Measurements from ENCODE around the gene RNF213.

The RNF213 gene

DNA sequence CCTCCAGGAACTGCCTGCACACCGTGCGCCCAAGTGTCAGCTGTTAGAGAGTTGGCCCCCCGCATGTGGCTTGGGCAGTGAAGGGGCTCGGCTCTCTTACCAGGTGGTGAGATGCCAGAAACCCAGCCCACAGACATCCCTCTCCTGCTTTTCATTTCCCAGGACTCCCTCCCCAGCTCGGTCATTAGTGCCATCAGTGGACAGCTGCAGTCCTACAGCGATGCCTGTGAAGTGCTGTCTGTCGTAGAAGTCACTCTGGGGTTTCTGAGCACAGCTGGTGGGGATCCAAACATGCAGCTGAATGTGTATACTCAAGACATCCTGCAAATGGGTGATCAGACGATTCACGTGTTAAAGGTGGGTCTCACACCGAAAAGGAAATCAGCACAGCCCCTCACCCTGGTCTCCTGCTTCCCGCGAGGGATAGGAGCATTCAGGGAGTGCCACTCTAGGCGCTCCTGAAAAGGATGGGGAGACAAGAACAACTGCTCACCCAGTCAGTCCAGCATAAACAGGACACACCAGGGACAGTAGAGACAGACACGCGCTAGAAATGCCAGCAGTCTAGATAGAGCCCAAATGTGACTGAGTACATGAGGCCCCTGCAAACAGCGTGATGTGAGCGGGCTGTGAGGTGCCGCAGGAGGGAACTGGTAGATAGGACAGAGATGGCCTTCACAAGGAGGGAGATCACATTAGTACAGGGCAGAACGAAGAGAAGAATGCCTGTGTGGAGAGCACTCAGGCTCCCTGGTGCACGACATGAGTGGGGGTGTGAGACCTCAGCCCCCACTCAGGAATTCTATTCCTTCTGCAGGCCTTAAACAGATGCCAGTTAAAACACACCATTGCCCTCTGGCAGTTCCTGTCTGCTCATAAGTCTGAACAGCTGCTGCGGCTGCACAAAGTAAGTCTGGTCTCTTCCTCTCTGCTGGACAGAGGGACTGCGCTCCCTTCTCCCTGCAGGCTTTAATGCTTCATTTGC lies 128.7 kb downstream of the RNF213 start:
- Histone ChIP-seq H3K36me3 (ENCODE audit: insufficient read depth, insufficient read length, low read length) (peaks cover 91% of the 10 kb centered on the region), H3K4me1 (ENCODE audit: insufficient read depth, insufficient read length) (no peaks in the 10 kb centered on the region), H3K9me3 (ENCODE audit: insufficient read depth, low read length) (no peaks in the 10 kb centered on the region), H3K27me3 (ENCODE audit: insufficient read depth, insufficient read length) (no peaks in the 10 kb centered on the region), H3K9ac (ENCODE audit: insufficient read length, low read depth) (no peak overlapping the region), H3K4me3 (ENCODE audit: insufficient read length, low read depth) (no peak overlapping the region)
- no peak for DNase-seq (ENCODE audit: low read depth, low spot score)
- TF ChIP-seq YY1 (IDR thresholded peaks at IDR 0.05; ENCODE audit: insufficient read depth, insufficient read length) (no peak), SUZ12 (IDR thresholded peaks at IDR 0.05; ENCODE audit: extremely low read depth, insufficient read depth, insufficient read length) (no peak), ZNF274 (IDR thresholded peaks at IDR 0.05; ENCODE audit: low read depth, low read length) (no peak)

DNA sequence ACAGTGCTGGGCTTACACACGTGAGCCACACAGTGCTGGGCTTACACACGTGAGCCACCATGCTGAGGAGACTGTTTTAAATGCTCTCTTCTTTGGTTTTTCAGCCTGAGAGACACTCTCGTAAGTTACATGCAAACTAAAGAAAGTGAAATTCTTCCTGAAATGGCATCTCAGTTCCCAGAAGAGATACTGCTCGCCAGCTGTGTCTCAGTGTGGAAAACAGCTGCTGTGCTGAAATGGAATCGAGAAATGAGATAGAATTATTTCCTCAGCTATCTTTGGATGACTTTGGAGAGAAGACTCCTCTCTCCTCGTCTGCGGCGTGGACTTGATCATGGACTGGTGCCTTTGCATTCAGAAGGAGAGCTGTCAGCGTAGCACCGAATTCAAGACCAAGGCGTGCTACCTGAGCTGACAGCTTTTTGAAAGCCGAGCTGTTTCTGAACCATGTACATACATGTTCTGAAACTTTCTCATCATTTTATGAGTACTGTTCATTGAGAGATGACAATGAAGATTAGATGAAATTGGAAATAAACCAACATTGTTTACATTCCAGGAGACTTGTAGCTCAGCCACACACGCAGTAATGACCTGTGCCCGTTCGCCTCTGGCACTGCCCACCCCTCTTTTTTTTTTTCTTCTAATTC lies 132.7 kb downstream of the RNF213 start:
- TF ChIP-seq YY1 (IDR thresholded peaks at IDR 0.05; ENCODE audit: insufficient read depth, insufficient read length) (no peak), ZNF274 (IDR thresholded peaks at IDR 0.05; ENCODE audit: low read depth, low read length) (no peak), SUZ12 (IDR thresholded peaks at IDR 0.05; ENCODE audit: extremely low read depth, insufficient read depth, insufficient read length) (no peak)
- Histone ChIP-seq H3K36me3 (ENCODE audit: insufficient read depth, insufficient read length, low read length) (peaks cover 62% of the 10 kb centered on the region), H3K27me3 (ENCODE audit: insufficient read depth, insufficient read length) (no peaks in the 10 kb centered on the region), H3K9me3 (ENCODE audit: insufficient read depth, low read length) (no peaks in the 10 kb centered on the region), H3K4me1 (ENCODE audit: insufficient read depth, insufficient read length) (peaks cover 18% of the 10 kb centered on the region), H3K4me3 (ENCODE audit: insufficient read length, low read depth) (no peak overlapping the region), H3K9ac (ENCODE audit: insufficient read length, low read depth) (no peak overlapping the region)
- no peak for DNase-seq (ENCODE audit: low read depth, low spot score)

DNA sequence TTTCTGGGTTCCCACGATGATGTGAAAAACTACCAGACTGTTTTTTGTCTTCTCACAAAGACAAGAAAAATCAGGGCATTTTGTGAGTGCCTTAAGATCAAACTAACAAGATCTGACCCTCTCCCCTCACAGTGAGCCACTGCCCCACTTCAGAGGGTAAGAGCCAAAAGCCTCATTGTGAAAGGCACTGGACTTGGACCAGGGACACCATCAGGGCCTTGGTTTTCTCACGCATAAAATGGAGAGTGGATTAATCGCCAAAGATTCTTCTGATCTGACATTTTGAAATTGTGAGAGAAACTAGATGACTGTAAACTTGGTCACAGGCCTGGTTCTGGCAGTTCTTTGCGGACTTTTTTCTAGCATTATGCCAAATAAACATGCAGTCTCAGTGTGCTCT lies 133.3 kb downstream of the RNF213 start:
- DNase-seq (ENCODE audit: low read depth, low spot score) = no peak
- Histone ChIP-seq H3K36me3 (ENCODE audit: insufficient read depth, insufficient read length, low read length) (peaks cover 57% of the 10 kb centered on the region), H3K9me3 (ENCODE audit: insufficient read depth, low read length) (no peaks in the 10 kb centered on the region), H3K9ac (ENCODE audit: insufficient read length, low read depth) (no peak overlapping the region), H3K4me1 (ENCODE audit: insufficient read depth, insufficient read length) (peaks cover 18% of the 10 kb centered on the region), H3K4me3 (ENCODE audit: insufficient read length, low read depth) (no peak overlapping the region), H3K27me3 (ENCODE audit: insufficient read depth, insufficient read length) (no peaks in the 10 kb centered on the region)
- no peak for TF ChIP-seq SUZ12 (IDR thresholded peaks at IDR 0.05; ENCODE audit: extremely low read depth, insufficient read depth, insufficient read length)
- TF ChIP-seq YY1 (IDR thresholded peaks at IDR 0.05; ENCODE audit: insufficient read depth, insufficient read length) = no peak
- TF ChIP-seq ZNF274 (IDR thresholded peaks at IDR 0.05; ENCODE audit: low read depth, low read length) = no peak

DNA sequence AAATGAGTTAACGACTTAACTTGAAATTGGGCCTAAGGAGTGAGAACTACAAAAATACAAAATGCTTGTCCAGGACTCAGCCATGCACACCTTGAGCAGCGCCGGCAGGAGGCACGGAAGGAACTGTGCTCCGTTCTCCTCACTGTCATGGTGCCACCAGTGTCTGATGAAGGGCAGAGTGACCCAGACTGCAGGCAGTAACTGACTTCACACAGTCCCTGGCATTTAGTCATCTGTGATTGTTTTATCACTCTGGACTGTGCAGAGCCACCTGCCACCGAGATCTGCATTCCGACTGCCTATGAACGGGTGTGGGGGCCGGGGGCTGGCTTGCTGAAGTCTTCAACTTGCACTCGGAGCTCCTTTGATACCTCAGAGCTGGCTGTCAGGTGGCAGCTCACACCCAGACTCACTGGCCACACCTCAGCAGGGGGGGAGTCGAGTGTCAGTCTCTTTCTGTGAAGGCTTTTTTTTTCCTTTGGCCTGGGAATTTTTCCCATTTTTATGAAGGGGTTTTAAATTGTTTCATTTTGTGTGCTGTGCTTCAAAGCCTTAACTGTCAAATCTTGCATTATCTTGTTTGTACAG lies 134.1 kb downstream of the RNF213 start:
- no peaks in the 10 kb centered on the region for H3K9me3 ChIP-seq (ENCODE audit: insufficient read depth, low read length)
- DNase-seq (ENCODE audit: low read depth, low spot score) = no peak
- H3K4me1 ChIP-seq (ENCODE audit: insufficient read depth, insufficient read length) = peaks cover 18% of the 10 kb centered on the region
- no peak overlapping the region for H3K9ac ChIP-seq (ENCODE audit: insufficient read length, low read depth)
- no peaks in the 10 kb centered on the region for H3K27me3 ChIP-seq (ENCODE audit: insufficient read depth, insufficient read length)
- TF ChIP-seq YY1 (IDR thresholded peaks at IDR 0.05; ENCODE audit: insufficient read depth, insufficient read length) (no peak), SUZ12 (IDR thresholded peaks at IDR 0.05; ENCODE audit: extremely low read depth, insufficient read depth, insufficient read length) (no peak), ZNF274 (IDR thresholded peaks at IDR 0.05; ENCODE audit: low read depth, low read length) (no peak)
- H3K4me3 ChIP-seq (ENCODE audit: insufficient read length, low read depth) = no peak overlapping the region
- H3K36me3 ChIP-seq (ENCODE audit: insufficient read depth, insufficient read length, low read length) = peaks cover 49% of the 10 kb centered on the region

DNA sequence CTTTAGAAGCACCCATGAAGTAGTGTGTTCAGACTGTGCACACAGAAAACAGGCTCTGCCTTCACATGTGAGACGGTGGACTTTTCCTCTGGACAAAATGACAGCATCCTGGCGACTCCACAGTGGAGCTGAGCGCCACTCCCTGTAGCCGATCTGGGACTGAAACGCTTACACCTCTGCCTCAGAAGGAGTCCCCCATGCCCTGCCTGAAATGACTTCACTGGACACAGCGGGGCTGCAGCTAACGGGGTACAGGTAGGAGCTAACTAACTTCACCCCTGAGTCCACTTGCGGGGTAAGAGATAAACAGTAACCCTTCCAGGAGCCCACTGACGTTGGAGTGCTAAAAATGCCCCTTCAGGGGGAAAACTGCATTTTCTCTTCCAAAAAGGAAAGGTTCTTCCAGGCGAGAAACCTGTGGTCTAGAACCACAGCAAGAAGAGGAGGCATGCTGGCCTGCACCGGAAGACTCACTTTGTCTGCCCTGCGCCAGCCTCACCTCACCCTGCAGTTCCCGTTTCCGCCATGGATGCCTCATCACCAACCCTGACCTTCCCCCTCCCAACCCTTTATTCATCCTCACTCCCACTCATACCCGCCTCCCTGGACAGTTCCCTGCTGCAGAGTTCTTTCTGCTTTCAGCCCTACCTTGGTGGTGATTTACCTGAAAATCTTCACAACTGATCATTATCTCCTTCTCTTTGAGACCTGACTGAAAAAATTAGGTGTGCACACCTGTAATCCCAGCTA lies 134.9 kb downstream of the RNF213 start:
- Histone ChIP-seq H3K9me3 (ENCODE audit: insufficient read depth, low read length) (no peaks in the 10 kb centered on the region), H3K4me1 (ENCODE audit: insufficient read depth, insufficient read length) (peaks cover 18% of the 10 kb centered on the region), H3K27me3 (ENCODE audit: insufficient read depth, insufficient read length) (no peaks in the 10 kb centered on the region), H3K9ac (ENCODE audit: insufficient read length, low read depth) (no peak overlapping the region), H3K4me3 (ENCODE audit: insufficient read length, low read depth) (no peak overlapping the region), H3K36me3 (ENCODE audit: insufficient read depth, insufficient read length, low read length) (peaks cover 40% of the 10 kb centered on the region)
- no peak for DNase-seq (ENCODE audit: low read depth, low spot score)
- TF ChIP-seq YY1 (IDR thresholded peaks at IDR 0.05; ENCODE audit: insufficient read depth, insufficient read length) = no peak

DNA sequence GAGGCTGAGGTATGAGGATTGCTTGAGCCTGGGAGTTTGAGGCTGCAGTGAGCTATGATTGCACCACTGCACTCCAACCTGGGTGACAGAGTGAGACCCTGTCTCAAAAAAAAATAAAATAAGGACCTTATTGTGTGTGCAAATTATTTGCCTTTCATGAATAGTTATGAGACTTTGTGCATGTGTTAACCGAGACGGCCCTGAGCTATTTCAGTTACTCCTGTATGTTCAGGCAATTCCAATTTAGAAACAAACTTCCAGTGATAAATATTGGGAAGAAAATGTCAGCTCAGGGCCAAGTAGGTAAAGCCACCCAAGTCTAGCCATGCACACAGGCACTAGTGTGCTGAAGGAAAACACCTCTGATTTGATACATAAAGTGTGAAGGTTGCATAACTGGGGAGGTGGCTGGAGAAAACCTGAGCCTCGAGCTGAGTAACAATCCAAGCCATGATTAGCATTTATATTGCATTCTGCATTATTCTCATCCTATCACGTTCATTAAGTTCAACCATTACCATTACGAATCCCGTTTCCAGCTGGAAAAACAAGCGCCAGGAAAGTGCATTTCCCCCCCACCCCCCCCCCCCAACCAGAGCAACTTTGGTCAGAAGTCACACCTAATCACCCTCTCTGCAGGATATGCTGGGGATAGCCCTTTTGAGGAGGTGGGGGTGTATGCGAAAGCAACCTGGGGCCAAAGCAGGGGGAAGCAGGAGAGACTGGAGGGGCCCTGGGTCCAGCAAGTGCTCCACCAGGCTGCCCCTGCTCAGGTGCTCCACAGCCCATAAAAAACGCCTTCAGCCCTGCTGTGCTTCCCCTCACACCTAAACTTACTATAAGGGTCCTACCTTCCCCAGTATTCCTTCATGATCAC lies 135.7 kb downstream of the RNF213 start:
- no peak for DNase-seq (ENCODE audit: low read depth, low spot score)
- Histone ChIP-seq H3K27me3 (ENCODE audit: insufficient read depth, insufficient read length) (no peaks in the 10 kb centered on the region), H3K9ac (ENCODE audit: insufficient read length, low read depth) (no peak overlapping the region), H3K9me3 (ENCODE audit: insufficient read depth, low read length) (no peaks in the 10 kb centered on the region), H3K4me1 (ENCODE audit: insufficient read depth, insufficient read length) (peaks cover 18% of the 10 kb centered on the region), H3K36me3 (ENCODE audit: insufficient read depth, insufficient read length, low read length) (peaks cover 33% of the 10 kb centered on the region), H3K4me3 (ENCODE audit: insufficient read length, low read depth) (no peak overlapping the region)
- no peak for TF ChIP-seq YY1 (IDR thresholded peaks at IDR 0.05; ENCODE audit: insufficient read depth, insufficient read length)
- TF ChIP-seq SUZ12 (IDR thresholded peaks at IDR 0.05; ENCODE audit: extremely low read depth, insufficient read depth, insufficient read length) = no peak
- TF ChIP-seq ZNF274 (IDR thresholded peaks at IDR 0.05; ENCODE audit: low read depth, low read length) = no peak
